Measurements from ENCODE around the gene PBX4. TPM values are rescaled to one million over a fixed set of nuclear protein-coding genes. Genes with fewer than 3 reads are reported as not detected.

PBX4 gene
- total and polyA plus RNA-seq, 2 experiments from 2014 or later: 3.2 to 4.3 TPM

- Histone ChIP-seq H3K27me3 (no peaks in the 10 kb centered on the region), H3K27ac (peak overlapping the region; percentile 75), H2AFZ (no peak overlapping the region)
These were observed 27.2 kb downstream of the PBX4 start for GRCh38 chr19:19591133-19591825.

GRCh38 chr19:19588546-19588945, 29.9 kb downstream of the PBX4 start:
- 89% methylated on average over 2 of the region's 2 CpGs for WGBS (ENCODE audit: low lambda C conversion rate, missing lambda C conversion rate)
- Histone ChIP-seq H3K27me3 (no peaks in the 10 kb centered on the region), H4K20me1 (ENCODE audit: insufficient read depth, poor library complexity, severe bottlenecking) (no peaks in the 10 kb centered on the region), H3K4me2 (no peak overlapping the region), H3K27ac (no peak overlapping the region), H3K9me2 (replicated peaks; ENCODE audit: insufficient read depth) (no peaks in the 10 kb centered on the region), H2AFZ (no peak overlapping the region), H3K9me3 (ENCODE audit: low read depth) (no peaks in the 10 kb centered on the region), H3K36me3 (replicated peaks; ENCODE audit: insufficient read depth, low read depth) (no peaks in the 10 kb centered on the region), H3K79me2 (no peaks in the 10 kb centered on the region), H3K4me3 (no peak overlapping the region), H3K4me1 (ENCODE audit: insufficient read depth) (peaks cover 6% of the 10 kb centered on the region)
- DNase-seq (ENCODE audit: low spot score): no peak
- TF ChIP-seq CTCF (IDR thresholded peaks at IDR 0.05; ENCODE audit: poor library complexity) (no peak), EZH2 (IDR thresholded peaks at IDR 0.05; ENCODE audit: borderline replicate concordance) (no peak), EZH2phosphoT487 (IDR thresholded peaks at IDR 0.05; ENCODE audit: low read depth, severe bottlenecking, unreplicated experiment) (no peak)

More at GRCh38 chr19:19591133-19591825, 27.2 kb downstream of the PBX4 start:
- Histone ChIP-seq H4K20me1 (ENCODE audit: insufficient read depth, poor library complexity, severe bottlenecking) (no peaks in the 10 kb centered on the region), H3K4me3 (no peak overlapping the region), H3K9me2 (replicated peaks; ENCODE audit: insufficient read depth) (no peaks in the 10 kb centered on the region), H3K36me3 (replicated peaks; ENCODE audit: insufficient read depth, low read depth) (no peaks in the 10 kb centered on the region), H3K79me2 (no peaks in the 10 kb centered on the region), H3K4me2 (peak overlapping the region; percentile 13), H3K4me1 (ENCODE audit: insufficient read depth) (peaks cover 6% of the 10 kb centered on the region), H3K9me3 (ENCODE audit: low read depth) (no peaks in the 10 kb centered on the region)
- 55% methylated on average over 13 of the region's 13 CpGs for WGBS (ENCODE audit: low lambda C conversion rate, missing lambda C conversion rate)
- peak; percentile 75 for DNase-seq (ENCODE audit: low spot score)
- no peak for TF ChIP-seq CTCF (IDR thresholded peaks at IDR 0.05; ENCODE audit: poor library complexity)
- no peak for TF ChIP-seq EZH2 (IDR thresholded peaks at IDR 0.05; ENCODE audit: borderline replicate concordance)
- no peak for TF ChIP-seq EZH2phosphoT487 (IDR thresholded peaks at IDR 0.05; ENCODE audit: low read depth, severe bottlenecking, unreplicated experiment)

- H3K79me2 ChIP-seq: no peaks in the 10 kb centered on the region
- no peak for DNase-seq (ENCODE audit: low spot score)
- 97% methylated on average over 5 of the region's 5 CpGs for WGBS (ENCODE audit: low lambda C conversion rate, missing lambda C conversion rate)
- no peaks in the 10 kb centered on the region for H3K27me3 ChIP-seq
- H3K27ac ChIP-seq: no peak overlapping the region
- H3K4me1 ChIP-seq (ENCODE audit: insufficient read depth): peaks cover 6% of the 10 kb centered on the region
- H3K9me3 ChIP-seq (ENCODE audit: low read depth): no peaks in the 10 kb centered on the region
- no peak overlapping the region for H2AFZ ChIP-seq
- H3K9me2 ChIP-seq (replicated peaks; ENCODE audit: insufficient read depth): no peaks in the 10 kb centered on the region
- TF ChIP-seq EZH2 (IDR thresholded peaks at IDR 0.05; ENCODE audit: borderline replicate concordance) (no peak), CTCF (IDR thresholded peaks at IDR 0.05; ENCODE audit: poor library complexity) (no peak), EZH2phosphoT487 (IDR thresholded peaks at IDR 0.05; ENCODE audit: low read depth, severe bottlenecking, unreplicated experiment) (no peak)
- no peak overlapping the region for H3K4me2 ChIP-seq
- H3K36me3 ChIP-seq (replicated peaks; ENCODE audit: insufficient read depth, low read depth): no peaks in the 10 kb centered on the region
- H4K20me1 ChIP-seq (ENCODE audit: insufficient read depth, poor library complexity, severe bottlenecking): no peaks in the 10 kb centered on the region
- H3K4me3 ChIP-seq: no peak overlapping the region
These were observed 30.7 kb downstream of the PBX4 start for GRCh38 chr19:19587771-19588170.

All from hepatocyte (in vitro differentiated cells).